ENCODE data around the gene OCRL.

Gene OCRL

GRCh38 chrX:129640737-129641136 lies 100.7 kb downstream of the OCRL start:
- DNase-seq, result no peak

GRCh38 chrX:129641469-129641868 lies 101.4 kb downstream of the OCRL start:
- DNase-seq, result no peak

GRCh38 chrX:129641941-129642340 lies 101.9 kb downstream of the OCRL start:
- DNase-seq, result no peak

Data from SW 1271 (cell line).